Stimulated activated CD4-positive, alpha-beta T cell treated with anti-CD3 and anti-CD28 coated beads, Interleukin-1b, Interleukin-23, amount 100 ng/mL, for 48 hours (primary cell): ENCODE results near the gene MYO1D.

Source experiments
- DNase-seq: peaks from one replicate; pipeline ENCODE4 v3.0.0-alpha.2; 2020

MYO1D gene

GRCh38 chr17:32813021-32813420 is 63.9 kb downstream of the MYO1D start:
- no peak for DNase-seq

GRCh38 chr17:32810690-32811089 is 66.2 kb downstream of the MYO1D start:
- DNase-seq: no peak

- DNase-seq: no peak
These were observed 69.3 kb downstream of the MYO1D start for GRCh38 chr17:32807577-32807976.

- no peak for DNase-seq
These were observed 70.3 kb downstream of the MYO1D start for GRCh38 chr17:32806646-32807045.

- no peak for DNase-seq
These were observed 71.6 kb downstream of the MYO1D start for GRCh38 chr17:32805029-32805976.

GRCh38 chr17:32803544-32803943 is 73.4 kb downstream of the MYO1D start:
- no peak for DNase-seq

GRCh38 chr17:32802306-32802705 is 74.6 kb downstream of the MYO1D start:
- no peak for DNase-seq

- no peak for DNase-seq
These were observed 75.3 kb downstream of the MYO1D start for GRCh38 chr17:32801641-32802040.

- no peak for DNase-seq
These were observed 75.7 kb downstream of the MYO1D start for GRCh38 chr17:32801193-32801592.

GRCh38 chr17:32798938-32799337 is 78.0 kb downstream of the MYO1D start:
- no peak for DNase-seq

- DNase-seq: no peak
These were observed 81.5 kb downstream of the MYO1D start for GRCh38 chr17:32795339-32795979.

- DNase-seq: no peak
These were observed 82.2 kb downstream of the MYO1D start for GRCh38 chr17:32794533-32795246.

GRCh38 chr17:32793841-32794240 is 83.1 kb downstream of the MYO1D start:
- DNase-seq: no peak

GRCh38 chr17:32792207-32792606 is 84.7 kb downstream of the MYO1D start:
- DNase-seq: no peak

GRCh38 chr17:32786169-32786568 is 90.8 kb downstream of the MYO1D start:
- DNase-seq: no peak

- no peak for DNase-seq
These were observed 92.8 kb downstream of the MYO1D start for GRCh38 chr17:32784113-32784512.

GRCh38 chr17:32783602-32784001 is 93.3 kb downstream of the MYO1D start:
- DNase-seq: no peak

GRCh38 chr17:32780721-32781120 is 96.2 kb downstream of the MYO1D start:
- DNase-seq: no peak

- DNase-seq: no peak
These were observed 99.0 kb downstream of the MYO1D start for GRCh38 chr17:32777922-32778321.

- no peak for DNase-seq
These were observed 99.5 kb downstream of the MYO1D start for GRCh38 chr17:32777436-32777835.

- no peak for DNase-seq
These were observed 102.2 kb downstream of the MYO1D start for GRCh38 chr17:32774695-32775084.

- no peak for DNase-seq
These were observed 102.8 kb downstream of the MYO1D start for GRCh38 chr17:32773856-32774694.
